ENCODE data around the gene S100A8. TPM values are rescaled to one million over a fixed set of nuclear protein-coding genes. Genes with fewer than 3 reads are reported as not detected.

S100A8 gene
- total and polyA plus RNA-seq, 11 donors, result 6.0 to 199 (median 32.3) TPM

DNA sequence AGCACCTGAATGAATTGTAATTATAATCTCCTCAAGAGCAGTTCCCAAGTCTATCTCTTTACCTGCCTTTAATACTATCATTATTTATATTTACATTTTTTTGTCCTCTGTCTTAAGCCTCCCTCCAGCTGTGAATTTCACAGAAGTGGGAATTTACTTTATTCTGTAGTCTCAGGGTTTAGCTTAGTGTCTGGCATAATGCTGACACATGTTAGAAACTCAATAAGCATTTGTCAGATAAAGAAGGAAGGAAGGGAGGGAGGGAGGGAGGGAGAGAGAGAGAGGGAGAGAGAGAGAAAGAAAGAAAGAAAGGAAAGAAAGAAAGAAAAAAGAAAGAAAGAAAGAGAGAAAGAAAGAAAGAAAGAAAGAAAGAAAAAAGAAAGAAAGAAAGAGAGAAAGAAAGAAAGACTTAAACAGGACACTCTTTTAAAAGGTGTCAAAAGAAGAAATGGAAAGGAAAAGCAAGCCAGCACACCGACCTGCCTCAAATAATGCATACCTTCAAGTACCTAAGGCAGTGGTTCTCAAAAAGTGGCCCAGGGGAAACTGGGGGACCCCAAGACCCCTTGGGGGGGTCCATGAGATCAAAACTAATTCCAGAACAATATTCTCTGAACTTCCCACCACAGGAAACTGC lies 40.4 kb downstream of the S100A8 start:
- Histone ChIP-seq H3K4me1 (no peaks in the 10 kb centered on the region), H3K27ac (no peak overlapping the region), H3K36me3 (no peaks in the 10 kb centered on the region), H3K27me3 (peaks cover 0 to 48% (median 14%) of the 10 kb centered on the region in 9 donors), H3K4me3 (no peak overlapping the region), H3K9me3 (no peaks in the 10 kb centered on the region)
- ATAC-seq, result no peak
- DNase-seq, result no peak
- no peak for TF ChIP-seq POLR2A (IDR thresholded peaks at IDR 0.05)
- TF ChIP-seq, protein P1, sequence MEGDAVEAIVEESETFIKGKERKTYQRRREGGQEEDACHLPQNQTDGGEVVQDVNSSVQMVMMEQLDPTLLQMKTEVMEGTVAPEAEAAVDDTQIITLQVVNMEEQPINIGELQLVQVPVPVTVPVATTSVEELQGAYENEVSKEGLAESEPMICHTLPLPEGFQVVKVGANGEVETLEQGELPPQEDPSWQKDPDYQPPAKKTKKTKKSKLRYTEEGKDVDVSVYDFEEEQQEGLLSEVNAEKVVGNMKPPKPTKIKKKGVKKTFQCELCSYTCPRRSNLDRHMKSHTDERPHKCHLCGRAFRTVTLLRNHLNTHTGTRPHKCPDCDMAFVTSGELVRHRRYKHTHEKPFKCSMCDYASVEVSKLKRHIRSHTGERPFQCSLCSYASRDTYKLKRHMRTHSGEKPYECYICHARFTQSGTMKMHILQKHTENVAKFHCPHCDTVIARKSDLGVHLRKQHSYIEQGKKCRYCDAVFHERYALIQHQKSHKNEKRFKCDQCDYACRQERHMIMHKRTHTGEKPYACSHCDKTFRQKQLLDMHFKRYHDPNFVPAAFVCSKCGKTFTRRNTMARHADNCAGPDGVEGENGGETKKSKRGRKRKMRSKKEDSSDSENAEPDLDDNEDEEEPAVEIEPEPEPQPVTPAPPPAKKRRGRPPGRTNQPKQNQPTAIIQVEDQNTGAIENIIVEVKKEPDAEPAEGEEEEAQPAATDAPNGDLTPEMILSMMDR (IDR thresholded peaks at IDR 0.05), result no peak
- 16 to 43% (median 26%) methylated on average over 1 of the region's 1 CpG for WGBS, 4 donors
- intact Hi-C loops (cut with DNase I), result loop anchor here in 6 of 10 donors (5.0 to 10.0 kb wide), 3 partner anchors 54 to 224 kb away; partner anchors contain the start of gene S100A2 (in 5 of the 6)

- Histone ChIP-seq H3K9me3 (no peaks in the 10 kb centered on the region), H3K36me3 (no peaks in the 10 kb centered on the region), H3K4me1 (peaks cover 0 to 7% (median 0%) of the 10 kb centered on the region in 12 donors), H3K27ac (no peak overlapping the region), H3K4me3 (no peak overlapping the region), H3K27me3 (peaks cover 0 to 48% (median 14%) of the 10 kb centered on the region in 9 donors)
- TF ChIP-seq, protein P1 (IDR thresholded peaks at IDR 0.05), result no peak
- no peak for TF ChIP-seq POLR2A (IDR thresholded peaks at IDR 0.05)
- intact Hi-C loops (cut with DNase I), result loop anchor here in 7 of 10 donors (5.0 to 10.0 kb wide), 4 partner anchors 55 to 405 kb away; partner anchors contain the start of gene S100A2 (in 5 of the 7)
- DNase-seq (no peak), ATAC-seq (no peak)
- 57 to 69% (median 59%) methylated on average over 17 of the region's 17 CpGs for WGBS, 4 donors
These were observed 41.2 kb downstream of the S100A8 start for GRCh38 chr1:153349363-153350320.

- ATAC-seq (no peak), DNase-seq (no peak)
- WGBS, 4 donors, result 61 to 76% (median 63%) methylated on average over 9 to 10 of the region's 10 CpGs
- Histone ChIP-seq H3K27me3 (peaks cover 0 to 48% (median 14%) of the 10 kb centered on the region in 9 donors), H3K27ac (no peak within 1 kb of the TSS), H3K9me3 (no peaks in the 10 kb centered on the region), H3K36me3 (no peaks in the 10 kb centered on the region), H3K4me1 (peaks cover 0 to 10% (median 0%) of the 10 kb centered on the region in 12 donors), H3K4me3 (no peak within 1 kb of the TSS)
- intact Hi-C loops (cut with DNase I), result loop anchor here in 1 of 10 donors (10.0 kb wide), 1 partner anchor 406 kb away; no protein-coding TSS in a partner anchor
- TF ChIP-seq, protein P1 (IDR thresholded peaks at IDR 0.05), result no peak
- no peak for TF ChIP-seq POLR2A (IDR thresholded peaks at IDR 0.05)
These were observed 42.1 kb downstream of the S100A8 start, which contains the start of gene PGLYRP4 for GRCh38 chr1:153348511-153349362. Gene PGLYRP4, minus strand, starts transcription at chr1:153348841. Its CDS starts 909 bp downstream, at chr1:153347932.

Measured in heart left ventricle (tissue), 16 donors.